Measurements from ENCODE around the gene TAS1R3.

TAS1R3 gene

DNA sequence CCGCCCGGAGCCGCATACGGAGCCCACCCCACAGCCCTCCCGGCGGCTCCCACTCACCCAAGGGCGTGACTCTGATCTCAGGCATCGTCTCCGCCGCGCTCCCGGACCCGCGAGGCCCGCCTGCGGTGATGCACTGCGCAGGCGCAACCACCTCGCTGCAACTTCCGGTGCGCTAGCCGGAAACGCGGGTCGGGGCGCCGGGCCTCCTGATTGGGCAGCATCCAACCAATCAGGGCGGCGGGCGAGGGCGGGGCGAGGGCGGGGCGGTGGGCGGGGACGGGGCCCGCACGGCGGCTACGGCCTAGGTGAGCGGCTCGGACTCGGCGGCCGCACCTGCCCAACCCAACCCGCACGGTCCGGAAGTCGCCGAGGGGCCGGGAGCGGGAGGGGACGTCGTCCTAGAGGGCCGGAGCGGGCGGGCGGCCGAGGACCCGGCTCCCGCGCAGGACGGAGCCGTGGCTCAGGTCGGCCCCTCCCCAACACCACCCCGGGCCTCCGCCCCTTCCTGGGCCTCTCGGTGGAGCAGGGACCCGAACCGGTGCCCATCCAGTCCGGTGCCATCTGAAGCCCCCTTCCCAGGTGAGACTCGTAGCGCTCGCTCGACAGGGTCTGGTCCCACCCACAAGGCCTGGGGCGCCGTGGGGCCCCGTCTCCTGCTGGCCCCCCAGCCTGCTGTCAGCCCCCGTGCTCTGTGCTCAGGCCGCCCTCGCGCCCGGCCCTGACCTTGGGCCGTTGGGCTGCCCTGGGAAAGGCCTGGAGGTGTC, 6.4 kb upstream of the TAS1R3 start, which contains the start of the genes CPTP and INTS11:
Gene CPTP, plus strand, starts transcription at position 279 of the 764 bp plus-strand sequence. CDS start 2,109 bp downstream, outside the sequence.
Gene INTS11, minus strand, starts transcription at position 137 of the 764 bp plus-strand sequence. Its CDS starts 52 bp downstream, at position 85.
- peak; percentile 93 for DNase-seq

DNA sequence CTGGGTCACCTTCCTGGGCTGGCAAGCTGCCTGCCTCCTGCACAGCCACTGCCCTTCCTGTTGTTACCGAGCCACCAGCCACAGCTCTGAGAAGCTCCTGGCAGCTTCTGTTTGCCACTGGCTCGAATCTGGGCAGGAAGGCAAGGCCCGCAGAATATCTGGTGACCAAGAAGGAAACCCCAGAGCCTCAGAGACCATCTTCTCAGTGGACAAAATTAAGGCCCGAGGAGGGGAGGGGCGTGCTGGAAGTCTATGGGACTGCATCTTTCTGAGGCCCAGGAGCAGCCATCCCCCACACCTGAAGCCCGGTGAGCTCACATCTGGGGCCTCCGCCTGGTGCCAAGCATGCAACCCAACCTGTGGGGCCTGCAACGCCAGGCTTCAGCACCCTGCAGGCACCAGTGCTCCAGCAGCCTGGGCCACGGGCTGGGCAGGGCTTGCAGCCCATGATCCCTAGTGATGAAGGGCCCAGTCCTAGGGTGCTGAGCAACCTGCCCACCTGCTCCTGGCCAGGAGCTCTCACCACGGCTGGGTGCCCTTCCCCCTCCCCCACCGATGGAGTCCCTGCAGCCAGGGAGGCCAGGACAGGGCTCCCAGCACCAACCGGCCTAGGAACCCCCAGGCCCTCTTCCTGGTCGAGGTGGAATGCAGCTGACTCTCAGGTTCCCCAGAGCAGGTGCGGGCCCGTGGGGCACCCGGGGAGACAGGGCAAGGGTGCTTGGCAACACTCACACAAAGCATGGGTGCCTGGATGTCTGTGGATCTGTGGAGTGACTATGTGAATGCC, 5.6 kb upstream of the TAS1R3 start:
- DNase-seq = no peak

DNA sequence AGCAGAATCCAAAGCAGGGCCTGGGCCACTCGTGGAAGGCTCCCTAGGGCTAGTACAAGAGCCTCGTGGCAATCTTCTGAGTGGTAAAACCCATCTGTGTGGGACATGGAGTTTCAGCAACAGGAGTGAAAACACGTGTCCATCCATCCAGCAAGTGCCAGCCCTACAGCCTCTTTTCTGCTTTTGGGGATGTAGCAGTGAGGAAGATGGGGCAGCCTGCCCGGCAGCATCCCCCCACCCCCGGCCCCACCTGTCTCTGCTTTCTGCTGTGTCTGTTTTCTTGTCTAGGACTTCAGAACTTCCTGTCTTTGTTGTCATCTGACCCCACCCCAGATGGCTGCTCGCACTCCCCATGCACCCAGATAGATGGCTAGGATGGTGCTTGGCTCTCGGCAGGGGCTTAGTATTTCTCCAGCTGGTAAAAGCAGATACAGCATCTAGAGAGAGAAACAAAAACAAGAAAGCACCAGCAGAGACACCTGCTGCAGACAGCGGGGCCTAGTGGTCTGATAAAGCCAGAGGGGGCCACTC, 4.9 kb upstream of the TAS1R3 start:
- DNase-seq = no peak

DNA sequence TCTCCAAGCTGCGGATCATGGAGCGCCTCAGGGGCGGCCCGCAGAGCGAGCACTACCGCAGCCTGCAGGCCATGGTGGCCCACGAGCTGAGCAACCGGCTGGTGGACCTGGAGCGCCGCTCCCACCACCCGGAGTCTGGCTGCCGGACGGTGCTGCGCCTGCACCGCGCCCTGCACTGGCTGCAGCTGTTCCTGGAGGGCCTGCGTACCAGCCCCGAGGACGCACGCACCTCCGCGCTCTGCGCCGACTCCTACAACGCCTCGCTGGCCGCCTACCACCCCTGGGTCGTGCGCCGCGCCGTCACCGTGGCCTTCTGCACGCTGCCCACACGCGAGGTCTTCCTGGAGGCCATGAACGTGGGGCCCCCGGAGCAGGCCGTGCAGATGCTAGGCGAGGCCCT, 3.8 kb upstream of the TAS1R3 start:
- no peak for DNase-seq

DNA sequence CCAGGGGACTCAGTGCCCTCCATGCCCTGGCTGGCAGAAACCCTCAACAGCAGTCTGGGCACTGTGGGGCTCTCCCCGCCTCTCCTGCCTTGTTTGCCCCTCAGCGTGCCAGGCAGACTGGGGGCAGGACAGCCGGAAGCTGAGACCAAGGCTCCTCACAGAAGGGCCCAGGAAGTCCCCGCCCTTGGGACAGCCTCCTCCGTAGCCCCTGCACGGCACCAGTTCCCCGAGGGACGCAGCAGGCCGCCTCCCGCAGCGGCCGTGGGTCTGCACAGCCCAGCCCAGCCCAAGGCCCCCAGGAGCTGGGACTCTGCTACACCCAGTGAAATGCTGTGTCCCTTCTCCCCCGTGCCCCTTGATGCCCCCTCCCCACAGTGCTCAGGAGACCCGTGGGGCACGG, 2.8 kb upstream of the TAS1R3 start:
- no peak for DNase-seq

DNA sequence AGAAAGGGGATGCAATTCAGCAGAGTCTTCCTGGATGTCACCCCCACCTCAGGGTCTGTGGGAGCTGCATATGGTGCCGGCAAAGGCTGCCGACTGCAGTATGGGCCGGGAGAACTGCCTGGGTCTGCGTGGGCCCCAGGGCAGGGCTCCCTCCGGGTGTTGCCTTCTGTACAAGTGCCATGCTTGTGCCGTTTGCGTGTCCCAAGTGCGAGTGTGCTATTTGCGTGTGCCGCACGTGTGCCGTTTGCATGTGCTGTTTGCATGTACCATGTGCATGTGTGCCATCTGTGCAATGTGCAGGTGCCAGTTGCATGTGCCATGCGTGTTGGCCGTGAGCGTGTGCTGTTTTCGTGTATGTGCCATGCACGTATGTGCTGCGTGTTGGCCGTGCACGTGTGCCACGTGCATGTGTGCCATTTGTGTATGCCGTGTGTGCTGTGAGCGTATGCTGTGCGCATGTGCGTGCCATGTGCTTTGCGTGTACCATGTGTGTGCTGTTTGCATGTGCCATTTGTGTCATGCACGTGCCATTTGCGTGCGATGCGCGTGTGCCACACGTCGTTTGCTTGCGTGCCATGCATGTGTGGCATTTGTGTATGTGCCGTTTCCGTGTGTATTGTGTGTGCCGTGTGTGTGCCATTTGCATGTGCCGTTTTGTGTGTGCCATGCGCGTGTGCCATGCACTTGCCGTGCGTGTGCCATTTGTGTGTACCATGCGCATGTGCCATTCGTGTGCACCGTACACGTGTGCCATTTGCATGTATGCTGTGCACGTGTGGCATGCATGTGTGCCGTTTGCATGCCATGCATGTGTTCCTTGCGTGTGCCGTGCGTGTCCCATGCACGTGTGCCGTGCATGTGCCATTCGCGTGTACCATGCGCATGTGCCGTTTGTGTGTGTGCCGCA, 1.5 kb upstream of the TAS1R3 start:
- no peak for DNase-seq

DNA sequence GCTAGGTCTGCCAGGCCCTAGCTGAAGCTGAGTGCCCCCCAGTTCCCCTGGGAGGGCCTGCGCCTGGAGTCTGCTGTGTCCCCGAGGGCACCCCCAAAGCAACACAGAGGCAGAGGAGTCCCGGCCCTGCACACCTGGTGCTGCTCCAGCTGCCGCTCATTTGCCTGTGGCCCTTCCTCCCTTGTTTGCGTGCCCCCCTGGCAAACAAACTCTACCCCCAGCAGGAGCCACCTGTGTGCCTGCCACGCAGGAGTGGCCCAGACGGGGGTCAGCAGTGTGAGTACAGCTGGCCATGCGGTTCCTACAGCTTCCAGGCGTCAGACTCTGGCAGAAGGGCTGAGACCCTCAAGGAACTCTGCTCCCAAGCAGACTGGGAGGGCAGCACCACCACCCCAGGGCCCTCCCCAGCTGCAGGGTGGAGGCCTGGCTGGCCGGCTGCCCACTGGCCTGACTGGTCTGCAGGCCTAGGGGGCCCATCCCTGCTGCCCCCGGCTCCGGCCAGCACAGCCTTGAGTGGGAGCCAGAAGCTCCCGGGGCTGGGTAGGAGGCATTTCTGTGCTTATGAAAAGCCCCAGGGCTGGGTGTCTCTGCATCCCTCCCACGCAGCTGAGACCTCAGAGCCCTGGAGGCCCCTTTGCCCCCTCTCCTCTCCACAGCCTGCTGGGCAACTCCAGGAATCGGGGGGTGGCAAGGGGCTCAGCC, 563 bp upstream of the TAS1R3 start:
- no peak for DNase-seq

DNA sequence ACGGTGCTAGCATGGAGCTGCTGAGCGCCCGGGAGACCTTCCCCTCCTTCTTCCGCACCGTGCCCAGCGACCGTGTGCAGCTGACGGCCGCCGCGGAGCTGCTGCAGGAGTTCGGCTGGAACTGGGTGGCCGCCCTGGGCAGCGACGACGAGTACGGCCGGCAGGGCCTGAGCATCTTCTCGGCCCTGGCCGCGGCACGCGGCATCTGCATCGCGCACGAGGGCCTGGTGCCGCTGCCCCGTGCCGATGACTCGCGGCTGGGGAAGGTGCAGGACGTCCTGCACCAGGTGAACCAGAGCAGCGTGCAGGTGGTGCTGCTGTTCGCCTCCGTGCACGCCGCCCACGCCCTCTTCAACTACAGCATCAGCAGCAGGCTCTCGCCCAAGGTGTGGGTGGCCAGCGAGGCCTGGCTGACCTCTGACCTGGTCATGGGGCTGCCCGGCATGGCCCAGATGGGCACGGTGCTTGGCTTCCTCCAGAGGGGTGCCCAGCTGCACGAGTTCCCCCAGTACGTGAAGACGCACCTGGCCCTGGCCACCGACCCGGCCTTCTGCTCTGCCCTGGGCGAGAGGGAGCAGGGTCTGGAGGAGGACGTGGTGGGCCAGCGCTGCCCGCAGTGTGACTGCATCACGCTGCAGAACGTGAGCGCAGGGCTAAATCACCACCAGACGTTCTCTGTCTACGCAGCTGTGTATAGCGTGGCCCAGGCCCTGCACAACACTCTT, 1.1 kb downstream of the TAS1R3 start:
- DNase-seq = no peak

DNA sequence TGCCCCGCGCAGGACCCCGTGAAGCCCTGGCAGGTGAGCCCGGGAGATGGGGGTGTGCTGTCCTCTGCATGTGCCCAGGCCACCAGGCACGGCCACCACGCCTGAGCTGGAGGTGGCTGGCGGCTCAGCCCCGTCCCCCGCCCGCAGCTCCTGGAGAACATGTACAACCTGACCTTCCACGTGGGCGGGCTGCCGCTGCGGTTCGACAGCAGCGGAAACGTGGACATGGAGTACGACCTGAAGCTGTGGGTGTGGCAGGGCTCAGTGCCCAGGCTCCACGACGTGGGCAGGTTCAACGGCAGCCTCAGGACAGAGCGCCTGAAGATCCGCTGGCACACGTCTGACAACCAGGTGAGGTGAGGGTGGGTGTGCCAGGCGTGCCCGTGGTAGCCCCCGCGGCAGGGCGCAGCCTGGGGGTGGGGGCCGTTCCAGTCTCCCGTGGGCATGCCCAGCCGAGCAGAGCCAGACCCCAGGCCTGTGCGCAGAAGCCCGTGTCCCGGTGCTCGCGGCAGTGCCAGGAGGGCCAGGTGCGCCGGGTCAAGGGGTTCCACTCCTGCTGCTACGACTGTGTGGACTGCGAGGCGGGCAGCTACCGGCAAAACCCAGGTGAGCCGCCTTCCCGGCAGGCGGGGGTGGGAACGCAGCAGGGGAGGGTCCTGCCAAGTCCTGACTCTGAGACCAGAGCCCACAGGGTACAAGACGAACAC, 1.8 kb downstream of the TAS1R3 start:
- DNase-seq = no peak

DNA sequence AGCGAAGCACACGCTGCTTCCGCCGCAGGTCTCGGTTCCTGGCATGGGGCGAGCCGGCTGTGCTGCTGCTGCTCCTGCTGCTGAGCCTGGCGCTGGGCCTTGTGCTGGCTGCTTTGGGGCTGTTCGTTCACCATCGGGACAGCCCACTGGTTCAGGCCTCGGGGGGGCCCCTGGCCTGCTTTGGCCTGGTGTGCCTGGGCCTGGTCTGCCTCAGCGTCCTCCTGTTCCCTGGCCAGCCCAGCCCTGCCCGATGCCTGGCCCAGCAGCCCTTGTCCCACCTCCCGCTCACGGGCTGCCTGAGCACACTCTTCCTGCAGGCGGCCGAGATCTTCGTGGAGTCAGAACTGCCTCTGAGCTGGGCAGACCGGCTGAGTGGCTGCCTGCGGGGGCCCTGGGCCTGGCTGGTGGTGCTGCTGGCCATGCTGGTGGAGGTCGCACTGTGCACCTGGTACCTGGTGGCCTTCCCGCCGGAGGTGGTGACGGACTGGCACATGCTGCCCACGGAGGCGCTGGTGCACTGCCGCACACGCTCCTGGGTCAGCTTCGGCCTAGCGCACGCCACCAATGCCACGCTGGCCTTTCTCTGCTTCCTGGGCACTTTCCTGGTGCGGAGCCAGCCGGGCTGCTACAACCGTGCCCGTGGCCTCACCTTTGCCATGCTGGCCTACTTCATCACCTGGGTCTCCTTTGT, 2.6 kb downstream of the TAS1R3 start:
- DNase-seq = no peak

DNA sequence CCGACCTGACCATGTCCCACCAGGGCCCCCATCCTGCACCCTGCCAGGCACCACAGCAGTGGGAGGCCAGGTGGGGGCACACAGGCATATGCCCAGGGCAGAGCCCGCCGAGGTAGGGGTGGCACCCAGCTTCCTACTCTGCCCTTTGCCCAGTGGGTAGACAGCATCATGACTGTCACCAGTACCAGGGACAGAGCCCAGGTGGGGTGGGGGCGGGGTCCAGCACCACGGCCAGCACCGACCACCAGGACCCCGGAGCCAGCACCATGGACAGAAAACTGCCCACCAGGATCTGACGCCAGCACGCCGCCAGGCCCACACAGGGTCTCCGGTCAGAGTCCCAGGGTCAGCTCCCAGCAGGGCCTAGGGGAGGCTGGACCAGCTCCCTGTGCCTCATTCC, 3.8 kb downstream of the TAS1R3 start:
- DNase-seq = no peak

DNA sequence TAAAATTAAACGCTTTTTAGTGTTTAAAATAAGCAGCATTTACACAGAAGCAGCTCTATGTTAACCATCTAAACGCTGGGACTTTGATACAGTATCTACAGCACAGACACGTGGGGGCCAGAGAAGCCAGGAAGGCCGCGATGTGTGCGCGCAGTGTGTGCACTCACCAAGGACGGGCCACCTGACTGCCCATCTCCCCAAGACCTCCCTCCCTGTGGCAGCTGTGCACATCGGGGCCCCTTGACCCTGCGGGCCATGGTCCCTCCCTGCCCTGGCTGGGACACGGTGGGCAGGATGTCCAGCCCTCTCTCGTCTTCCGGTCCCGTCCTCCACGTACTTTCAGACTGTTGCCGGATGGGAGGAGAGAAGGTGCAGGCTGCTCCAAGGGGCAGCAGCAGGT, 4.2 kb downstream of the TAS1R3 start:
- DNase-seq = no peak

DNA sequence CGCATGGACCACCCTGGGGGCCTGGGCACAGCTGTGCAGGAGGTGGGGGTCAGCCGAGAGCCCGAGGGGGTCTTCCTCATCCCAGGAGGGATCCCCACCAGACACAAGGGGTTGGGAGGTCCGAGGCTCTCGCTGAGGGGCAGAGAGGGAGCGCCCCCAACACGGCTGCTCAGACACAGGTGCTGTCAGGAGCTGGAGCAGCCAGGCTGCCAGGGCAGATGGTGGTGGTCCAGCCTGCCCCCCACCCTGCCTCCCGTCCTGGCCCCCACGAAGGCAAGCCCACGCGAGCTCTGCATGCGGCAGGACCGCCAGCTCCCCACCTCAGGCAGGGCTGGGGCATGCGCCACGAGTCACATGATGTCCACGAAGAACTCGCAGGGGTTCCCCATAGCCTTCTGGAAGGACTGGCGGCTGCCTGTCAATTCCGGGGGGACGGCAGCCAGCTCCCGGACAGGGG, 4.7 kb downstream of the TAS1R3 start:
- no peak for DNase-seq

DNA sequence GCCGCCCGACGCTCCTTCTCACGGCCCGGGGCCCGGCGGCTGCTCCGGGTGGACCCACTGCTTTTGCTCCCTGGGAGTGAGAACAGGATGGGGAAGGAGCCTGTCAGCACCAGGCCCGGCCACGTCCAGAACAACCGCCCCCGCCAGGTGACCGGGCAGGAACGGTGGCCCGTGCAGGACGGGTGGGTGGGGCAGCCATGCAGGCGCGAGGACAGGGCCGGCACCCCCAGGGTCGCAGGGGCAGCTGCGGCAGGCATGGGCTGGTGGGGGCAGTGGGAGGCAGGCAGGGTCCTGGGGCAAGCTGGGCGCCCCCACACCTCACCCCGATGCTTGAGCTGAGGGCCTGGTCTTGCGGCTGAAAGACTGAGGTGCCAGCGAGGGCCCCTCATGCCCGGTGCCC, 5.4 kb downstream of the TAS1R3 start:
- DNase-seq = no peak

DNA sequence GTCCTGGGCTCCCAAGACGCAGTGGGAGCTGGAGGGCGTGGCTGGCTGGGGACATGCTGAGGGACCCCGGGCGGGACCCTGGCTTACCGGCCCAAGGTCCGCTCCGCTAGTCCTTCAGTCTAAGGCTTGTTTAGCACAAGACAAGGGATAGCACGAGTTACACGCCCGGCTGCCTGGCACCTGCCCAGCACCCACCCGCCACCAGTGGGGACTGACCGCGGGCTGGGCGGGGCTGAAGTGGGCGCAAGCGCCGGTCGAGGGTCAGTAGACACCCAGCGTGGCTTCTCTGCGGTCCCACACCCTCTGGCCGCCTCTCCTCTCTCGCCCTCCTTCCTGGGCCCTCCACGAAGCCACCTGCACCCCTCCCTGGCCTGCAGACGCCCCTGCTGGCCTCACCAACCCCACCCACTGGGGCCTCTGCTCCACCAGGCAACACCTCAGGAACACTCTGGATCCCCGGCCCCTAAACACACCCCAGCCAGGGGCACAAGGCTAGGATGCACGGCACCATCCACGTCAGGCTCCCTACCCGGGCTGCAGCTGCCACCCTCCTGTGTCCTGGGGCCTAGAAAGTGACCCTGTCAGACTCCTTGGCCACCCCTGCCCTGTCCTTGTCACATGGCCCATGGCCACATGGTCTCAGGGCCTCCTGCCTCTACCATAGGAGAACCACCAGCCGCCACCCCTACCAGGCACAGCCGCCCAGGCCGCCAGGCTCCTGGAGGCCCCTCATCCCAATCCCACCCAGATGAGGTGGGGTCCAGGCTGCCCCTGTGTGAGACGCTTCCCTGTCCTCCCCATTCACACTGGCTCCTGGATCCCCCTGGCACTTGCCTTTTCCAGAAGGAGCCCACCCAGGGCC, 6.1 kb downstream of the TAS1R3 start:
- DNase-seq = no peak

DNA sequence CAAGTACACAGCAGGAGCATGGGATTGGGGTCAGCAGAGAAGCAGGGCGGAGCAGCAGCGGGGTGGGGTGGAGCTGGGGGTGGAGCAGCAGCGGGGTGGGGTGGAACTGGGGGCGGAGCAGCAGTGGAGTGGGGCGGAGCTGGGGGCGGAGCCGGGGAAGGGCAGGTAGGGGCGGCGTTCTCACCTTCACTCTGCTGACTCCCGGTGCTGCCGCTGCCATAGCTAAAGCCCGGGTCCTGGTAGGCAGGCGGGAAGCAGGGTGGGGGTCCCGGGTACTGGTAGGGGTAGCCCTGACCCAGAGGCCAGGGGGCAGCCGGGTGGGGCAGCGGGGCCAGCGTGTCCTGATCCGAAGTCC, 6.7 kb downstream of the TAS1R3 start:
- no peak for DNase-seq

DNA sequence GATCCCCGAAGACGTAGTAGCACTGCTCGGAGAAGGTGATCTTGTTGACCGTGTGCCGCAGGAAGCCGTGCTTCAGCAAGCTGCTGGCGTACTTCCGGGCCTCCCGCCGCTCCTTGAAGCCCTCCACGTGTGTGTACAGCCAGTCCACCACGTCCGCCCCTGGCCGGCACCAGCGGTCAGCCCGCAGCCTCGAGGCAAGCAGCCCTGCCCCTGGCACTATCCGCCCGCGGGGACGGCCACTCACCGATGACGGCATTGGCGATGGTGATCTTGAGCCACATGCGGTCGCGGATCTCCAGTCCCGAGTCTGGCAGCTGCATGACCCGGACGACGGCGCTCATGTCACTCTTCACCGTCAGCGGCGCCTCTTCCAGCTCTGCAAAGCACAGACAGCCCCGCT, 7.2 kb downstream of the TAS1R3 start:
- DNase-seq = no peak

DNA sequence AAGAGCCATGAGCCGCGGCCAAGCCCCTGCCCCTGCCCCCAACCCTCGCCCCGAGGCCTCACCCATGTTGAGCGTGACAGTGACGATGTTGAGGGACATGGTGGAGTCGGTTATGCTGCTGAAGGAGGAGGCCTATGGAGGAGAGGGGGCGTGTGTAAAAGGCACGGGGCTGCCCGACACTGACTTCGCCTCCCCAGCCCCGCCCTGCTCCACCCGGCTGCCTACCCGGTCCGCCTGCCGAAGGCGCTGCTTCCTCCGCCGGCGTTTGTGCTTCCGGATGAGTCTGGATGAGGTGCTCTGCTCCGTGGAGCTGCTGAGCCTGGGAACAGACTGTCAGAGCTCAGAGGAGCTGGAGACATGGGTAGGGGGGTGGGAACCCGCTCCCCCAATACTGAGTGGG, 9.1 kb downstream of the TAS1R3 start:
- no peak for DNase-seq
